Lung microvascular endothelial cell (primary cell): ENCODE data around the gene PPP1R12B. TPM values are rescaled to one million over a fixed set of nuclear protein-coding genes. Genes with fewer than 3 reads are reported as not detected.
A peak's percentile ranks its signal among the peaks of the same experiment; 100 is the strongest.
"Not testable (repeated sequence)": the region's sequence is repeated elsewhere in the genome, so short reads cannot be mapped to it uniquely, and the experiment has no call there.

Source experiments
- DNase-seq, 2 donors: peaks; one replicate each; pipeline versions ENCODE4 v3.0.0 to v3.0.0-alpha.2; 2010; ENCODE audit warnings: low read depth in 2 of 2
- total RNA-seq: library from RNA; depleted of rRNA; stranded (reverse); fragments of >200 nt; gene quantifications from 2 replicates; pipeline ENCODE4 v1.2.1, GENCODE V29; 2014

The PPP1R12B gene
- total RNA-seq, 1 donor from 2014 or later = 5.0 TPM

DNA sequence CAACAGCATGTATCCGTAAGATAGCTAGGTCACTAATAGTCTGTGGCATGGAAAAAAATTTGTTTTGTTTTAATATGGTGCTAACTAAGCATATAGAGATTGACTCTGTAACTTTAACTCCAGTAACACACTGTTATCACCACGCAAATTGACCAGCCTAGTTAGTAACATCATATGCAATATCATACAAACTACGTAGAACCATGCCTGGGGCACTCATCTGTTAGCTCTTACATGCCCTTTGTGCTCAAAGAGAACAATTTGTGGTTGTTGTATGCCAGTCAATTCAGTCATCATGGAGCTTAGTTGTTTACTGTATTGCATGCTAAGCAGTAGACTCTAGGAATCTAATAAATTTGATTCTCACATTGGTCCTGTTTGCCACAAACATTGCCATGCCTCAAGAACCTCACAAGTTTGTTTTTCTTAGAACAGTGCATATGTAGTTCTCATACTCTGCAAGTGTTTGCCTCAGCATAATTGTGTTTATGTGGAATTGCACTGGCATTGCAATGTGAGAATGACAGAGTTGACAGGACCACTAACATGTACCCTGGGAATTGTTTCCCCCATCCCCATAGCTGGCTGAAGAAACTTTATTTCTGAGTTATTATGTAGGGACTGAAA is 179.7 kb downstream of the PPP1R12B start:
- DNase-seq = not testable (repeated sequence)

DNA sequence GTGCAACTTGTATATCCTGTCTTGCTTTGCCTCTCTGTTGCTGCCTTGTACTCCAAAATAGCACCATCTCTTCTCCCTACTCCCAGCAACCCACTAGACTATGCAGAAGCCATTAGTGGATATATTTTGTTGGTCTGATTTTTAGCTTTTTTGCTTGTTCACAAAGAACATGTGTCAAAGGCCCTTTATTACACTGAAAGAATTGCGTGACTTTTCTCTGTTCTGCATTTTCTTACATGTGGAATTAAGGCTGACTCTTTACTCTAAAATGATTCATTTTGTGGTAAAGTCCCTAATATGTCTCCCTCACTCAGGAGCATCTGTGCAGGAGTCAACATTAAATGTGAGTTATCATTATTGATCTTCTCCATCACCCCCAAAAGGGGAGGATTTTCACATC is 182.2 kb downstream of the PPP1R12B start:
- not testable (repeated sequence) for DNase-seq

DNA sequence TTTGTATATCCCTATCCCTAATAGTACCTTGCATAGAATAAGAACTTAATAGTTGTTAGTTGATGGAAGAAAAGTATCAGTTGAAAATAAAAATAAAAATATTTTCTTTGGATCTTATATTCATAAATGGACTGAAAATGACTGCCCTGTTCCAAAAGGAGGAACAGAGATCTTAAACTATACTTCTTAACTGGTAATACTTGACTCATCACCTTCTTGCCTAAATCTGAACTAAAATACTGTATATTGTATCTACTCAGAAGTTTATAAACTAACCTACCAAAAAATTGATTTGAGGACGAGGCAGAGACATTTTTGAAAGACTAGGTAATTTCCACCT is 182.9 kb downstream of the PPP1R12B start:
- DNase-seq = no peak

DNA sequence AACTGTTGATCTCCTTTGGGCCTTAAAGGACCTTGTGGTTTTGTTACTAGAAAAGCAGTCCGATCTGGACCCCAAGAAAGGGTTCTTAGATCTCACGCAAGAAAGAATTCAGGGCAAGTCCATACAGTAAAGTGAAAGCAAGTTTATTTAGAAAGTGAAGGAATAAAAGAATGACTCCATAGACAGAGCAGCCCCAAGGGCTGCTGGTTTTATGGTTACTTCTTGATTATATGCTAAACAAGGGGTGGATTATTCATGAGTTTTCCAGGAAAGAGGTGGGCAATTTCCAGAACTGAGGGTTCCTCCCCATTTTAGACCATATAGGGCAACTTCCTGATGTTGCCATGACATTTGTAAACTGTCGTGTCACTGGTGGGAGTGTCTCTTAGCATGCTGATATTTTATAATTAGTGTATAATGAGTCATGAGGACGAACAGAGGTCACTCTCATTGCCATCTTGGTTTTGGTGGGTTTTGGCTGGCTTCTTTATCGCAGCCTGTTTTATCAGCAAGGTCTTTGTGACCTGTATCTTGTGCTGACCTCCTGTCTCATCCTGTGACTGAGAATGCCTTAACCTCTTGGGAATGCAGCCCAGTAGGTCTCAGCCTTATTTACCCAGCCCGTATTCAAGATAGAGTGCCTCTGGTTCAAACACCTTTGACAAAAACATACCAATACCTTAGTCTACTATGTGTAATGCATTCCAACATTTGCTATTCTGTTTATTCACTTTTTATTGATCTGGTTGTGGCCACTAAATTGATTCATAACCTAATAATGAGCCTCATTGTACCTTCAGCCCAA is 183.5 kb downstream of the PPP1R12B start:
- peak in 1 of 2 donors; percentile 18 for DNase-seq

DNA sequence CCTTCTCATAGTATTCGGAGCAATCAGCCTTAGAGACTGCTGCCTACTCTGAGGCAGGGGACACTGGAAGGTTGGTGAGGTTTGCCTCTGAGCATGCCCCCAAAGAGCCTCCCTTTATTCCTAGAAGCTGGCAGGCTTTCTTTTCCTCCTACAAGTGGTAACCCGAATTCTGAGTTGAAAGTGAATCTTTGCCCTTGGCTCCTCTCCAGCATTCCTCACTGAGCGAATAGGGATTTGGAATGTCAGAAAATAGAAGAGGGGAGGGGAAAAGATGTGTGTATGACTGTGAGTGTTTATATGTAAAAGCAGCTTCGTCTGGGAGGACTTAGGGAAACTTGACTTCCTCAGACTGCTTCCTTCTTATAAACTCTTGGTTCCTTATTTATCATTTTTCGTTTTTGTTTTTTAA is 190.7 kb downstream of the PPP1R12B start:
- DNase-seq = peak; percentile 18 to 56

DNA sequence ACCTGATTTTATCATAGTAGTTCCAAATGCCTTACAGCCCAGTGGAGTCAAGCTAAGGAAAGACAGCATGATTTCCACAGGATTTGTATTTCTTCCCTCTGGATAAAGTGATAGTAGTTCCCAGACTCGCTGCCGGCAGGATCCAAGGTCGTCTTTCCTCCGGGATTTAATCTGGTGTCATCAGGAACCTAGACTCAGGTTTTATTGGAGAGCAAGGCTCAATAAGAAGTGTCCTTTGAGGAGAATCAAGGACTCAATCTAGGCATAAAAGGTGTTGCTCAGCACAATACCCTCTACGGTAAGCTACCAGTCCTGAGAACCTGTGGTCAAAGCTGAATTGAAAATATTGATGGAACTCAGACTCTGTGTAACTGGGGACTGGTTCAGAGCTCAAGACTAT is 191.1 kb downstream of the PPP1R12B start:
- not testable (repeated sequence) for DNase-seq

DNA sequence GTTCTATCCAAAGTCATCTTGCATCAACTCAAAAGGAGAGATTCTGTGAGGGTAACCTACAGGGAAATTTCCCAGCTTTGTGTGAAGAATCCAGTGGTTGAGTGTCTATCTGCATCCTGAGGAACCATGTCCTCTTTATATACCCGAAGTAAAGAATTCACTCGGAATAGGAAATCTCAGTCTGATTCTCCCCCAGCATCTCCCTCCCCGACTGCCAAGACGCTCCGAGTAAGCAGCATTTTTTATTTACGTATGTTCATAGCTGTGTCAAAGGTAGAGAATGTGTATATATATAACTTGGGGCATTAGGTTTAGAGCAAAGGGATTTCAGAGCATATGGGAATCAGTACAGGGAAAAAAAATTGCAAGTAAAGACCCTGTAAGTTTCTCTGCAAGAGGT is 191.5 kb downstream of the PPP1R12B start:
- DNase-seq = no peak

DNA sequence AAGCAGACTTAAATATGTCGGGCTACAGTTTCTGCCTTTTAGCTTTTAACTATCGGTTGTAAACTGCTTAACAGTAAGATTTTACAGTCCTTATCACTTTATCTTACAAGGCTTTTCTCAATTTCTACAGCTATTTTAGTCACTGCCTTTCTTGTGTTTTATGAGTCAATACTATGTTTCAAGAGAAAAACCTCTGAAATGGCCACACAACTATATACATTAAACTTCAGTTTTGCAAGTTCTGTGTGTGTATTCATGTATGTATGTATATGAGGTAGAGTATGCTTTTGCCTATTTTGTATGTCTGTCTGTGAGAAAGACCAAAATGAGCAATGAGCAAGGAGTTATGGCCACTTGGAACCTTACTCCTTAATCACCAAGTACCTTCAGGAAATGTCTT is 191.9 kb downstream of the PPP1R12B start:
- no peak for DNase-seq

DNA sequence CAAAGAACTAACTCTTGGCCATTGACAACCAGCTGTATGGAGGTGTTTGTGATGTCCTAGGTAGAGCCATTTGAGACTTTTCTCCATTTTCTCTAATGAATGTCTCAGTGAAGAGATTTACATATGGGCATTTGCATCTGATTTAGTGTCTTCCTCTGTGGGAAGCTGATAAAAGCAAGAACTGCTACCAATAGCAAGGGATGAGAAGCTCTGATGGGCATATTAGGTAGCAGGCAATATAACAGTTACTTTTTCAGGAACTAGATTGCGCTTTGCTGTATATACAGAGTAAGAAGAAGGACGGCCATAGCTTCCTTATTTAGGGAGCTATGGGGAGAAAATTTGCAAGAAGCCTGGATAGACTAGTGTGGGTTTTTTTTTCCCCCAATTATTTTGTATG is 192.4 kb downstream of the PPP1R12B start:
- not testable (repeated sequence) for DNase-seq

DNA sequence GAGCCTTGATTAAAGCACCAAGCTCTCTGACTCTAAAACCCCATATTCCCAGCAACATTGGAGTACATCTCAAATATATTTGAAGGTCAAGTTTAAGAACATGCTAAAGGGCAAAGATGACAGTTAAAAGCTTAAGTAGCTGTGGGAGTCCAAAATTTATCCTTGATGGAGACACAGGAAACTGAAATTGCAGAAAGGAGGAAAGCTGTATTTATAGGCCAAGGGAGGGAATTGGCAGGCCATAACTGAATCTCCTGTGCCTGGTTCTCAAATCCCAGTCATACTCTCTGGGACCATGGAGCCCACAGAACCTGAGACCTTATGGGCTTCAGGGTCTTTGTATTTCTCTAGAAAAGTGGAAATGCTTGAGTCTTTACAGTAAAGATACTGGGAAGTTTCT is 193.9 kb downstream of the PPP1R12B start:
- not testable (repeated sequence) for DNase-seq

DNA sequence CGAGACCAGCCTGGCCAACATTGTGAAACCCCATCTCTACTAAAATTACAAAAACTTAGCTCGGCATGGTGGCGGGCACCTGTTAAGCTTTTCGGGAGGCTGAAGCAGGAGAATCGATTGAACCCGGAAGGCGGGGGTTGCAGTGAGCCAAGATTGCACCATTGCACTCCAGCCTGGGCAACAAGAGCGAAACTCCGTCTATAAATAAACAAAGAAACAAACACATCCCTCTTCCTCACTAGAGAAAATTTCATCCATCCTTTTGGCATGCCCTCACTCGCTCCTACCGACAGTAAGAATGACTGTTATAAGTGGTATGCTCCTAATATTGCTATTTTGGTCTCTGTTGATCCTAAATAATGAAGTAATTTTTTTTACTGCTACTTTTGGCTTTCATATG is 195.0 kb downstream of the PPP1R12B start:
- DNase-seq = not testable (repeated sequence)

DNA sequence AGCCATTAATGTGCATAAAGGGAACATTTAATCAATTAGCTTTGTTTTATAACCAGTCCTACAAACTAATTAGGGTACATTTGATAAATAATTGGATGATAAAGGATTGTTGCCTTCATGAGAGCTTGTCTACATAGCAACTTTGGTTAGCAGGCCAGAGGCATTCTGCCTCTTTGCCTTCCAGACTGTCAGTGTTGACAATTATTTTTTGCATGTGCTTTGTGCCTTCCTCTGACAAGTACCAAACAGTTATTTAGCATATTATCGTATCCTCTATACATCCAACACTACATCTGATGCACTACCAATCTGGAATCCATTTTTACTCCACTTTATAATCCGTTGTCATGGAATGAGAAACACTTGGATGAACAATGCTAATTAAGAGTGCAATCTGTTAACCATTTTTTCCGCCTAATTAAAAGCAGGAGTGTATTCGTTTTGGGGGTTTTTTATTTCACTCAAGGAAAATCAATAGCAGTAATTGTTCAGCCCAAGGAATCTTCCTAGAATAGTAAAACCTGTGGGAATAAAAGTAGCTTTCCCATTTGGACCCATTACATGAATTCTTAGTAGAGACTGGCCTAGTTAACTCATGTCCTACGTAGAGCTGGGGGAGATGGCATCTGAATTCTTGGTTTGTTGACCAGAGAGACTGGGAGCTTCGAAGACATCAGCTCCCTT is 196.4 kb downstream of the PPP1R12B start:
- not testable (repeated sequence) for DNase-seq

DNA sequence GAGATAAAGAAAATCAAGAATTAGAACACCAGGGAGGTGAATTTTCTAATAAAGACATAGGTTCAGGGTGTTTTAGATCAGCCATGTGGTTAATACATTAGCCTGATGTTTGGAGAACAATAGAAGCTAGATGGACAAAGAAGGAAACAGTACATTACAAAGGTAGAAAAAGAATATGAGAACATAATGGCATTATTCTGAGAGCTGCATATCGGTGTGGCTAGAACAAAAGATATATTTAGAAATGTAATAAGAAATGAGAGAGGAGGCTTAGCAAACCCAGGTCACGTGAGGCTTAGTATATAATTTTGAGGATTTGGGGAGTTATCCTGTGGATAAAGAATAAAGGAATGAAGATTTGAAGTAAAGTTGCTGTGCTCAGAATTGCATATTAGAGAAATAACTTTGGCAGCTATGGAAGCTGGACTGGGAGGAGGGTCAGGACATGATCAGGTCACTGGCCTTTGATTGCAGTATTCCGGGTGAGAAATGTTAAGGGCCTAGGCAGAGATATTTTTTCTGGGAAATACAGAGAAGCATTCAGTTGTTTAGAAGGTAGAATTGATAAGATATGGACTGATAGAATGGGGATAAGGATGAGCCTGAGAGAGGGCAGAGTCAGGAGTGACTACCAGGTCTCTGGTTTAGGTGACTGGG is 197.3 kb downstream of the PPP1R12B start:
- DNase-seq = not testable (repeated sequence)

DNA sequence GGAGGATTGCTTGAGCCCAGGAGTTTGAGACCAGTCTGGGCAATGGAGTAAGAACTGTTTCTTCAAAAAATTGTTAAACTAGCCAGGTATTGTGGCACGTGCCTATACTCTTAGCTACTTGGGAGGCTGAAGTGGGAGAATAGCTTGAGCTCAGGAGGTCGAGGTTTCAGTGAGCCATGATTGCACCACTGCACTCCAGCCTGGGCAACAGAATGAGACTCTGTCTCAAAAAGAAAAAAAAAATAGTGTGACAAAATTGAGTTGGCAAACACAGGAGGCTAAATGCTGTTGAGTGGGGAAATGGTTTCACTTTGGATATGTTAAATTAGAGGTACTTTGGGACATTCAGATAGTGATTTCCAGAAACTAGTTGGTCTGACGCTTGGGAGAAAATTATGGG is 197.9 kb downstream of the PPP1R12B start:
- not testable (repeated sequence) for DNase-seq

DNA sequence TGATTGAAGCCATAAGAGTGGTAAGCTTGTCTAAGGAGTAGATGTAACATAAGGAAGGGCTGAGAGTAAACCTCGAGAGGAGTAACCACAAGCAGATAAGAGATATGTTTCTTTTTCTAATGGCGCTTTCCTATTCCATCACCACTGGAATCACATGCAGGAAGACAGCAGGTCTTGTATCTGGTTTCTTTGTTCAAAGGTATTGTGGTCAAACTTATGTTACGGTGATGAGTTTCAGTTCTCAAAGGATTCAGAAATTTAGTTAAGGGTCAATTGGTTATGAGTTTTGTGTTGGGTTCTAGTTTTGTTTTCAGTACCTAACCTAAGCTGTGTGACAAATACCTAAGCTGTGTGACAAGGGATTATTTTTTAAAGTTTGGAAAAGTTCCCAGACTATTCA is 198.3 kb downstream of the PPP1R12B start:
- DNase-seq = not testable (repeated sequence)

DNA sequence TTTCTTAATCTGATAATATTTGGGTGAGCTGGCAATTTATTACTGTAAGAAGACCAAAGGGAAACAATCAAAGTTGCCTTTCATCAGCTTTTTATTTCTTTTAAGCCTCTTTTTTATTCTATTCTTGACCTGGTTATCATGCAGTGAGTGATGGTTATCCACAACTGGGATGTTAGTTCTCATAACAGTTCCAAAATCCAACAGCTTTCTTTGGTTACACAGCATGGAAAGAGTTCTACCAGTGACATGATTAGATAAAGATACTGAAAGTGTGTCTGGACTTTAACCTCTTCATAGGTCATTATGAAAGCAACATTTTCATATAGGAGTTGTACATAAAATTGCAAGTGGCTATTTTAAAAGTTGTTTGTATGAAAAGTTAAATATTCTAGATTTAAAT is 198.7 kb downstream of the PPP1R12B start:
- DNase-seq = no peak

DNA sequence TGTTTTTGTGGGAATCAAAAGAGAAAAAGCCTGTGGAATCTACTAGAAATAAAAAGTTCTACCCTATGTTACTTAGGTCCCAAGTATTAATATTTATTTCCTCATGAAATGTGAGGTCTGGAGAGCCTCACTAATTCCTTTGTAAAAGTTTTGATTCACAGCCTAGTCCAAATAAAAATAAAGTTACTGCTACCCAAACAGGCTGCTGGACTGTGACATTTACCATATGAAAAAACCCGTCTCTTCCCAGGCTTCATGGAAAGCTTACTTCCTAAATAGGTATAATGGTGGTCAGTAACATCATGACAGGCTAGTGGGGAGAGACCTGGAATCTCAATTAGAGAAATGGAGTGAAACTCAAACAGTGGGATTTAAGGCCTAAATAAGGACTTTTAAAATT is 201.6 kb downstream of the PPP1R12B start:
- not testable (repeated sequence) for DNase-seq

DNA sequence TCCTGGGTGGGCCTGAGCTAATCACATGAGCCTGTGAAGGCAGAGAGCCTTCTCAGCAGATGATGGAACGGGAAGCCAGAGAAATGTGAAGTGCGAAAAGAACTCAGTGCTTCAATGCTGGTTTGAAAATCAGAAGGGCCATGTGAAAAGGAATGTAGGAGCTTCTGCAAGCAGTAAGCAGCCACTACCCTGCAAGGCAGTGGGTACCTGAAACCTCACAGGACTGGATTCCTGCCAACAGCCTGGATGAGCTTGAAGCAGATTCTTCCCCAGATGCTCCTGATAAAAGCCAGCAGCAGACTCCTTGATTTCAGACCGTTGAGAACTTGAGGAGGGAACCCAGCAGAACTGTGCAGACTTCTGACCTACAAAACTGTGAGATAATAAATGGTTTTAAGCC is 203.2 kb downstream of the PPP1R12B start:
- DNase-seq = no peak

DNA sequence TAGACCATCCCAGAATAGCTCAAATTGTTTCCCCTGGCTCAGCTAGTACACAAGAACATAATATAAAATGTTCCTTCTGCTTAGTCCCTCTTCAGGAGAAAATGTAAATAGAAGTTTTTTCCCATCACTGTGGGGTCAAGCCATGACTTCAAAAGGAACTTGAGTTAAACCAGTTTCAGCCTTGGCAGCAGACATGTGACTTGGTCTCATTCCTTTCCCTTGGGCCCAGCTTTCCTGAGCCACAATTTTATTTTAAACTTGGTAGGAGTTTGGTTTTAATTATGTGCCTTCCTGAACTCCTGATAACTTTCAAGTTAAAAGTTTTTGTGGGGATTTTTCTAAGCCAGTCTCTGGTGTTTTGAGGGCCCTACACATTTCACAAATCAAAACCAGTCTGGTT is 204.1 kb downstream of the PPP1R12B start:
- not testable (repeated sequence) for DNase-seq

DNA sequence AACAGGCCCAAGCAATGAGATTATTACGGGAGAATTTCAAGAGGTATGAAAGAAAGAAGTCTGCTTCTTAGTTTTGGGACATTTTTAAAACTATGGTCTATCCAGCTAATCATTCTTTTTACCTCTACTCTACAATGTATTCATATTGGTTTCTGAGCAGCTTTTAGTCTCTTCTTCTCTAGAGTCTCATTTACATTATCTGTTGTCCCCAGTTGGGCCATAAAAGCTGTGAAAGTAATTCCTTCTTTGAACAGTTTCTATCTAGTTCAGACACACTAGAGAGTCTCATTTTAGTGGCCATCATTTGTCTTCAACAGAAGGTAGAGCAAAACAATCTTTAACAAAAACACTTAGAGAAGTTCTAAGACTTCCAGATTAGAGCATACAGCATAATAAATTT is 204.6 kb downstream of the PPP1R12B start:
- not testable (repeated sequence) for DNase-seq

DNA sequence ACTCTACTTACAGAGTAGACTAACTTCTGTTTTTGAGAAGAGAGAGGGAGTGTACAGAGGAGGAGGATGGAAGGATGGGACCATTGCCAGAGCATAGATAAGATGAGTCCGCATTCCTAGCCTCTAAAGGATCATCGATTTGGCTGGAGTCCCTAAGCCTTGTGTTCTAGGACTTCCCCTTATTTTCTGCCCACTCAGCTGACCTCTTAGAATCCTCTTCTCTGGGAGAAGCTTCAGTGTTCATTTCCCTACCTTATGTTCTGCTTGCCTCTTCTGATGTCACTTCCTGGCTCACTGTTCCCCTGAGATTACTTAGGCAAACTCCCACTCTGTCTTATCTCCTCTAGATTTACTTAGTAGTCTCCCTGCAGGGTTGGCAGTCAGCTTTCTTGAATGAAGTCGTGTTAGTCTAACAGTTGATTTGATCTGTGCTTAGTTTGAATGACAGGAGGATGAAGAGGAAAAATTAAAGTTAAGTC is 205.1 kb downstream of the PPP1R12B start:
- DNase-seq = no peak

DNA sequence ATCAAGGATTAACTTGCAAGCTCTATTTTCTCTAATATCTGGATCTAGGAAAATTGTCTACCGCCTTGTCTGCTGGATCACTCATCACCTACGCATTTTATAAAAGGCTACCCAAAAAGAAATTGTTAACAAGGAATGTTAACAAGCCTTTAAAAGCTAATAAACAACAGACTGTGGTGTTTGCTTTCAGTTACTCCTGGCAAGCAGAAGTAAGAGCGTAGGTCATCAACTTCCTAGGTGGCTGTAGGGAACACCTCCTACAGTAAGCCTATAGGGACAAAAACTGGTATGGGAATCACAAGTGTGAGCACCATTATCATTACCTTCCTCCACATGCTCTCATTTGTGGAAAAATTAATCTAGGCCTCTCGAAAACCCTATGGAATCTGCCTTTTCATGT is 206.1 kb downstream of the PPP1R12B start:
- not testable (repeated sequence) for DNase-seq
